PC-9 (cell line): ENCODE results near the gene ANKRD11. TPM values are rescaled to one million over a fixed set of nuclear protein-coding genes. Genes with fewer than 3 reads are reported as not detected.

ENCODE experiments used
- BruUV-seq: library from RNA; stranded (reverse); fragments of 400-500 nt; replicated peaks from 2 replicates; lab custom pipeline; 2021; lab: Mats Ljungman, UMichigan
- CTCF ChIA-PET: fragments of 300-600 bp; sonication (Branson Sonifier 250); formaldehyde crosslinking; loops from one replicate; lab custom pipeline; 2022; ENCODE audit warnings: antibody characterized with exemption; lab: Charles Lee
- POLR2A ChIA-PET: fragments of 300-600 bp; sonication (Branson Sonifier 250); formaldehyde crosslinking; loops from one replicate; lab custom pipeline; 2022; ENCODE audit warnings: antibody characterized with exemption; ENCODE audit not compliant: unreplicated experiment; lab: Charles Lee
- DNase-seq, 2 experiments: peaks; one replicate each; pipeline versions ENCODE4 v3.0.0 to v3.0.0-alpha.2; 2015 to 2022; ENCODE audit warnings: mixed read lengths in 1 of 2
- H2AFZ ChIP-seq: fragments of 200-600 bp; sonication (generic); 2 replicates; pipeline ENCODE4 v1.8.1; 2017; ENCODE audit warnings: antibody characterized with exemption
- H3F3A ChIP-seq: fragments of 200-600 bp; sonication (generic); 2 replicates; pipeline ENCODE4 v1.8.1; 2017; ENCODE audit warnings: antibody characterized with exemption, mild to moderate bottlenecking, low read depth; ENCODE audit not compliant: insufficient read depth
- H3K27ac ChIP-seq: fragments of 200-600 bp; sonication (generic); 2 replicates; pipeline ENCODE4 v1.6.1; 2016; ENCODE audit warnings: mixed run types
- H3K27me3 ChIP-seq: fragments of 200-600 bp; sonication (generic); 2 replicates; pipeline ENCODE4 v1.6.1; 2016; ENCODE audit warnings: low read depth, mixed run types; ENCODE audit not compliant: insufficient read depth
- H3K36me3 ChIP-seq: fragments of 200-600 bp; sonication (generic); 2 replicates; pipeline ENCODE4 v1.6.1; 2016; ENCODE audit warnings: low read depth, mixed run types
- H3K4me1 ChIP-seq: fragments of 200-600 bp; sonication (generic); replicated peaks from 2 replicates; pipeline ENCODE4 v1.6.1; 2016; ENCODE audit warnings: mixed run types; ENCODE audit not compliant: insufficient read depth
- H3K4me2 ChIP-seq: fragments of 200-600 bp; sonication (generic); 2 replicates; pipeline ENCODE4 v1.6.1; 2017; ENCODE audit warnings: mixed run types
- H3K4me3 ChIP-seq: fragments of 200-600 bp; sonication (generic); 2 replicates; pipeline ENCODE4 v1.6.1; 2016; ENCODE audit warnings: mixed run types
- H3K79me2 ChIP-seq: fragments of 200-600 bp; sonication (generic); 2 replicates; pipeline ENCODE4 v1.6.1; 2017; ENCODE audit warnings: low read depth, mixed run types
- H3K9me2 ChIP-seq: fragments of 200-600 bp; sonication (generic); 2 replicates; pipeline ENCODE4 v1.8.1; 2017; ENCODE audit warnings: mild to moderate bottlenecking; ENCODE audit not compliant: insufficient read depth
- H3K9me3 ChIP-seq: fragments of 200-600 bp; sonication (generic); 2 replicates; pipeline ENCODE4 v1.8.1; 2016; ENCODE audit warnings: low read depth; ENCODE audit not compliant: insufficient read depth
- H4K20me1 ChIP-seq: fragments of 200-600 bp; sonication (generic); 2 replicates; pipeline ENCODE4 v1.8.1; 2017; ENCODE audit not compliant: insufficient read depth
- EZH2 ChIP-seq: fragments of 200-600 bp; sonication (generic); IDR thresholded peaks from 2 replicates; pipeline ENCODE4 v1.8.0; 2017; ENCODE audit warnings: antibody characterized with exemption, low read depth
- intact Hi-C: fragments of 100-400 bp; cut with micrococcal nuclease; formaldehyde crosslinking; loops from one replicate; pipeline ENCODE4 v1.10.0; 2022; ENCODE audit not compliant: unreplicated experiment
- total RNA-seq: library from RNA; stranded (reverse); gene quantifications from 2 replicates; pipeline ENCODE4 v1.2.3, GENCODE V29; 2021
- TF ChIP-seq, protein P1 (sequence below): fragments of 200-600 bp; sonication (generic); conservative IDR thresholded peaks from 2 replicates; pipeline ENCODE4 v1.6.1; 2017; ENCODE audit warnings: mixed run types, antibody characterized with exemption, mild to moderate bottlenecking, moderate library complexity

The ANKRD11 gene
- total RNA-seq, 1 experiment from 2014 or later, result 220 TPM

DNA sequence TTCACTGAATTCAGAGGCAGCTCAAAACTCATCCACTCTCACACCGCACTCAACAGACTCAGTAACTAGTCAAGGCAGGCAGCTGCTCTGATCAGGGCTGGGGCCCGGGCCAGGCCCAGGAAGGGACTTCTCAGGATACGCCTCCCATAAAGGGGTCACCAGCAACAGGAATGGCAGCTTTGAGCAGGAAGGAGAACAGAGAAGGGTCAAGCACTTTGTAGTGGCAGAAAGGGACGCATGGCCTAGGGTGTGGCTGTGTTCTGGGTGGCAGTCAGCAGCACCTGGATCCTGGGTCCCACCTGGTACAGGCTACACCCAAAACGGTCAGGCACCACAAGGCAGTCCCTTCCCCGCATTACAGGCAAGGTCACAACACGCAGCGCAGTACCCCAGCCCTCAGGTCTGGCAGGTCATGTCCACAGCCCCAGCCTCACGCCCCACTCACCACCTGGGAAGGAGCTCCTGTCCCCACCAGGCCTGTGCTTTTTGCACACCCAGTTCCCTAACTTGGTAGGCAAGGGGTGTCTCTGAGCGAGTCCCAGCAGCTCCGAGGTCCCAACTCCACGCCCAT, 173.2 kb downstream of the ANKRD11 start:
- POLR2A ChIA-PET, result no interaction called here
- TF ChIP-seq, protein P1, sequence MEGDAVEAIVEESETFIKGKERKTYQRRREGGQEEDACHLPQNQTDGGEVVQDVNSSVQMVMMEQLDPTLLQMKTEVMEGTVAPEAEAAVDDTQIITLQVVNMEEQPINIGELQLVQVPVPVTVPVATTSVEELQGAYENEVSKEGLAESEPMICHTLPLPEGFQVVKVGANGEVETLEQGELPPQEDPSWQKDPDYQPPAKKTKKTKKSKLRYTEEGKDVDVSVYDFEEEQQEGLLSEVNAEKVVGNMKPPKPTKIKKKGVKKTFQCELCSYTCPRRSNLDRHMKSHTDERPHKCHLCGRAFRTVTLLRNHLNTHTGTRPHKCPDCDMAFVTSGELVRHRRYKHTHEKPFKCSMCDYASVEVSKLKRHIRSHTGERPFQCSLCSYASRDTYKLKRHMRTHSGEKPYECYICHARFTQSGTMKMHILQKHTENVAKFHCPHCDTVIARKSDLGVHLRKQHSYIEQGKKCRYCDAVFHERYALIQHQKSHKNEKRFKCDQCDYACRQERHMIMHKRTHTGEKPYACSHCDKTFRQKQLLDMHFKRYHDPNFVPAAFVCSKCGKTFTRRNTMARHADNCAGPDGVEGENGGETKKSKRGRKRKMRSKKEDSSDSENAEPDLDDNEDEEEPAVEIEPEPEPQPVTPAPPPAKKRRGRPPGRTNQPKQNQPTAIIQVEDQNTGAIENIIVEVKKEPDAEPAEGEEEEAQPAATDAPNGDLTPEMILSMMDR, result no peak
- no peak for TF ChIP-seq EZH2
- Histone ChIP-seq H2AFZ (no peak overlapping the region), H3K79me2 (peaks cover 97% of the 10 kb centered on the region), H3K4me1 (peaks cover 87% of the 10 kb centered on the region), H3K4me3 (no peak overlapping the region), H4K20me1 (peaks cover 91% of the 10 kb centered on the region), H3K27ac (peak overlapping the region; percentile 45), H3K27me3 (no peaks in the 10 kb centered on the region), H3K9me3 (no peaks in the 10 kb centered on the region), H3F3A (peaks cover 76% of the 10 kb centered on the region), H3K36me3 (0 out of 2 replicates have a peak, but pooled peaks cover 4% of the 10 kb centered on the region), H3K9me2 (no peaks in the 10 kb centered on the region), H3K4me2 (peak overlapping the region; percentile 88)
- no TSS peak for BruUV-seq
- no peak for DNase-seq
- intact Hi-C loops, result no loop called here
- CTCF ChIA-PET, result interaction anchor here (0.6 kb wide), 1 partner anchor 77 kb away, joined by 3 read pairs; no protein-coding TSS in a partner anchor

DNA sequence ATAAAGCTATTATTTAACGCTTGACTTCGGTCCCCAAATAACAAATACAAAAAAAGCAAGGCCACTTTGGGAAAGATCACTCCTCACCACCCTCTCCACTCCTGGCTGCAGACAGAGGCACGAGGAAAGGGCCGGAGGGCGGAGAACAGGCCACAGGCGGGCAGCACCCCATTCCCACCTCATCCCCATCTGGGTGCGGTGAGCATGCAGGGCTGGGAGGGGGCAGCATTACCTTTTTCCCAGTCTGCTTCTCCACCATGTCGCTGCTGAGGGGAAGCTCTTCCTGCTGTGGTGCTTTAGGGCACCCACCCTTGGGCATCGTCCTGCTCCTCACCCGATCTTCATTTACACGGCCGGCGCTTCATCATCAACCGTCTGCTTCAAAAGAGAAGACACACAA, 173.7 kb downstream of the ANKRD11 start:
- Histone ChIP-seq H3K4me3 (peak overlapping the region; percentile 6; the same call in 1 of the 2 replicates), H3K4me1 (peaks cover 82% of the 10 kb centered on the region), H4K20me1 (peaks cover 91% of the 10 kb centered on the region), H3K9me3 (no peaks in the 10 kb centered on the region), H3K4me2 (peak overlapping the region; percentile 88), H3F3A (peaks cover 74% of the 10 kb centered on the region), H3K9me2 (no peaks in the 10 kb centered on the region), H3K36me3 (peaks cover 9% of the 10 kb centered on the region; the same call in 1 of the 2 replicates), H3K79me2 (peaks cover 97% of the 10 kb centered on the region), H3K27me3 (no peaks in the 10 kb centered on the region), H3K27ac (peak overlapping the region; percentile 45), H2AFZ (no peak overlapping the region)
- ChIA-PET CTCF (interaction anchor here (0.6 kb wide), 1 partner anchor 76 kb away, joined by 3 read pairs; no protein-coding TSS in a partner anchor), POLR2A (no interaction called here)
- intact Hi-C loops, result no loop called here
- no peak for DNase-seq
- BruUV-seq, result no TSS peak
- no peak for TF ChIP-seq EZH2
- TF ChIP-seq, protein P1, result no peak

DNA sequence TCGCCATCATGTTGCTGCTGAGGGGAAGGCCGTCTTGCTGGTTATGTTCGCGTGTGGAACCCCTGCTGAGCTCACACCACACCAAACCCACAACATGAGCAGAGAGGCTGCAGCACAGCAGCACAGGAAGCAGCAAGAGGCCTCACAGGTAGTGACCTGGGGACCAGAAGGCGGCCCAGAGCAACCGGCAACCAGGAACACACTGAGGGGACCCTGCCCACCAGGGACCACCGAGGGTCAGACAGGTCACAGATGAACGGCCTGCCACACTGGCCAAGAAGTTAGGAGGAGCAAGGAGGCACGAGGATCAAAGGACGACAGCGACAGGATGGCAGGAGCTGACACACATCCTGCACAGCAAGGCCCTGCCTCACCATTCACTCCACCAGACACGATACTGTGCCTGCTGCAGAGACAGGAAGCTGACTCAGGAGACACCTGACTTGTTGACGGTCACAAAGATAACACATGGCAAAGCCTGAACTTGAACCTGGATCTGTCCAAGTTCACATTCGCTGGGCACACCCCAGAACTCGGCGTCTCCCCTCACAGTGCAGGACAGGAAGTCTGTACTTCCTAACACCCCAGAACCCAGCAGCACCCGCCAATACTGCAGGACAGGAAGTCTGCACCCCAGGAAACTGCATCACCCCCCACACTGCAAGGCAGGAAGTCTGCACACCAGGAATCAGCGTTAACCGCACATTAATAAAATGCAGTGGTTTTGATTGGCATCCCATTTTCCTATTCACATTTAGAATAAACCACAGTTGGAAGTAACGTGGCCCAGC, 174.4 kb downstream of the ANKRD11 start:
- intact Hi-C loops, result no loop called here
- H3K36me3 ChIP-seq, result peaks cover 16% of the 10 kb centered on the region; the same call in 1 of the 2 replicates
- no TSS peak for BruUV-seq
- H3K4me3 ChIP-seq, result peak overlapping the region; percentile 18; the same call in 1 of the 2 replicates
- ChIA-PET CTCF (interaction anchor here (0.7 kb wide), 1 partner anchor 193 kb away, joined by 3 read pairs; no protein-coding TSS in a partner anchor), POLR2A (no interaction called here)
- no peaks in the 10 kb centered on the region for H3K9me3 ChIP-seq
- peaks cover 98% of the 10 kb centered on the region for H3K79me2 ChIP-seq
- peak overlapping the region; percentile 45 for H3K27ac ChIP-seq
- H3K4me1 ChIP-seq, result peaks cover 76% of the 10 kb centered on the region
- peak; percentile 72 to 86 for DNase-seq
- TF ChIP-seq, protein P1, result no peak
- TF ChIP-seq EZH2, result no peak
- peak overlapping the region; percentile 88 for H3K4me2 ChIP-seq
- no peaks in the 10 kb centered on the region for H3K27me3 ChIP-seq
- H3K9me2 ChIP-seq, result no peaks in the 10 kb centered on the region
- H3F3A ChIP-seq, result peaks cover 76% of the 10 kb centered on the region
- peaks cover 94% of the 10 kb centered on the region for H4K20me1 ChIP-seq
- H2AFZ ChIP-seq, result no peak overlapping the region
